ENCODE measurements around the gene APBA3.

The APBA3 gene

DNA sequence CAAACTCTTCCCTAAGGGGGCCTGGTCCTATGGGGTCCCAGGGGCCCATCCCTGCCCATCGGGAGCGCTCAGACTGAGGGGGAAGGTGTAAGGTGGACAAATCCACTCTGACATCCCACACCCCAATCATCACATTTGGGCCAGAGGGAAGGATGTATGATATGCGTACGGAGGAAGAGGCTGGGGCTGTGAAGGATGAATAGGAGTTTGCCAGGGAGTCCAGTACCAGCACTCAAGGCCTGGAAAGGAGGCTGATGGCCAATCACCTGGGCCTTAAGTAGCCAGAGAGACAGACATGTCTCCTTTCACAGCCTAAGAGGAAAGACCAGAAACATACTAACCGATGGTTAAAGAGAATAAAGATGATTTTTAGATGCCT is 38.4 kb downstream of the APBA3 start:
- TF ChIP-seq ZFP3 (CRISPR knock-in tag; IDR thresholded peaks at IDR 0.05), result peak; percentile 99
- TF ChIP-seq CSDC2 (CRISPR knock-in tag; IDR thresholded peaks at IDR 0.05), result no peak
- no peak for ATAC-seq

DNA sequence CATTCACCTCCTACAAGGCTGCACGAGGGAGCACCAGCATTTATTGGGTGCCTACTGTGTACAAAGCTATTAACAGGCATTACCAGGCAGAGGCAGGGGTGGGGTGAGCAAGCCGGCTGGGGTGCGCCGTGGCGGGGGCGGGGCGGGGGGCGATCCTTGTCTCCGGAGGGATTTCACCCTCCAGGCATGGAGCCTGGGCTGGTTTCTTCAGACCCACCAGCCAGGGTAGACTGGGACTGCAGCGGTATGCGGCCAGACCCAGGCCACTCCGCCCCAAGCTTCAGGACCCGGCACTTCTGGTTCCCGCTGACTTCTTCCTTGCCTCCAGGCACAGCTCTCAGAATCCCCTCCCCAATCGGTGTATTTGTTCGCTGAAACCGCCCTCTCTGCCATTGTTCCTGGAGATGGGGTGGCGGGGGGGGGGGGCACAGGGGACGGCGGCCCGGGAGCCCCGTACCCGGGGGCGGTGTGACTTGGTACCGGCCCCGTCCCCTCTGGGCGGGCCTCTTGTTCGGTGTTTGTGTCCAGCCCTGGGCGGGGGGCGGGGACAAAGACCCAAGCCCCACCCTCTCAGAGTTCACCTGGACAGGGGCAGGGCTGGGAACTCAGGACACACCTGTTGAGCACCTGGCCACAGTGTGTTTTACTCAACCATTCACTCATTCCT is 38.9 kb downstream of the APBA3 start:
- no peak for TF ChIP-seq PPARA (CRISPR knock-in tag; IDR thresholded peaks at IDR 0.05; ENCODE audit: borderline replicate concordance)
- TF ChIP-seq, protein P1, sequence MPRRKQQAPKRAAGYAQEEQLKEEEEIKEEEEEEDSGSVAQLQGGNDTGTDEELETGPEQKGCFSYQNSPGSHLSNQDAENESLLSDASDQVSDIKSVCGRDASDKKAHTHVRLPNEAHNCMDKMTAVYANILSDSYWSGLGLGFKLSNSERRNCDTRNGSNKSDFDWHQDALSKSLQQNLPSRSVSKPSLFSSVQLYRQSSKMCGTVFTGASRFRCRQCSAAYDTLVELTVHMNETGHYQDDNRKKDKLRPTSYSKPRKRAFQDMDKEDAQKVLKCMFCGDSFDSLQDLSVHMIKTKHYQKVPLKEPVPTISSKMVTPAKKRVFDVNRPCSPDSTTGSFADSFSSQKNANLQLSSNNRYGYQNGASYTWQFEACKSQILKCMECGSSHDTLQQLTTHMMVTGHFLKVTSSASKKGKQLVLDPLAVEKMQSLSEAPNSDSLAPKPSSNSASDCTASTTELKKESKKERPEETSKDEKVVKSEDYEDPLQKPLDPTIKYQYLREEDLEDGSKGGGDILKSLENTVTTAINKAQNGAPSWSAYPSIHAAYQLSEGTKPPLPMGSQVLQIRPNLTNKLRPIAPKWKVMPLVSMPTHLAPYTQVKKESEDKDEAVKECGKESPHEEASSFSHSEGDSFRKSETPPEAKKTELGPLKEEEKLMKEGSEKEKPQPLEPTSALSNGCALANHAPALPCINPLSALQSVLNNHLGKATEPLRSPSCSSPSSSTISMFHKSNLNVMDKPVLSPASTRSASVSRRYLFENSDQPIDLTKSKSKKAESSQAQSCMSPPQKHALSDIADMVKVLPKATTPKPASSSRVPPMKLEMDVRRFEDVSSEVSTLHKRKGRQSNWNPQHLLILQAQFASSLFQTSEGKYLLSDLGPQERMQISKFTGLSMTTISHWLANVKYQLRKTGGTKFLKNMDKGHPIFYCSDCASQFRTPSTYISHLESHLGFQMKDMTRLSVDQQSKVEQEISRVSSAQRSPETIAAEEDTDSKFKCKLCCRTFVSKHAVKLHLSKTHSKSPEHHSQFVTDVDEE (CRISPR knock-in tag; IDR thresholded peaks at IDR 0.05), result no peak
- no peak for TF ChIP-seq RARB (CRISPR knock-in tag; IDR thresholded peaks at IDR 0.05)
- no peak for TF ChIP-seq ARNTL (CRISPR knock-in tag; IDR thresholded peaks at IDR 0.05; ENCODE audit: borderline replicate concordance, low read depth)
- TF ChIP-seq PATZ1 (CRISPR knock-in tag; IDR thresholded peaks at IDR 0.05; ENCODE audit: borderline replicate concordance), result no peak
- TF ChIP-seq ZNF70 (CRISPR knock-in tag; IDR thresholded peaks at IDR 0.05), result no peak
- TF ChIP-seq ZFP3 (CRISPR knock-in tag; IDR thresholded peaks at IDR 0.05), result no peak
- TF ChIP-seq BACH2 (CRISPR knock-in tag; IDR thresholded peaks at IDR 0.05; ENCODE audit: borderline replicate concordance), result no peak
- TF ChIP-seq ZFP30 (CRISPR knock-in tag; IDR thresholded peaks at IDR 0.05), result no peak
- no peak for TF ChIP-seq TCF4 (CRISPR knock-in tag; IDR thresholded peaks at IDR 0.05; ENCODE audit: borderline replicate concordance)
- no peak for TF ChIP-seq ZC3H10 (CRISPR knock-in tag; IDR thresholded peaks at IDR 0.05)
- TF ChIP-seq, protein P2, sequence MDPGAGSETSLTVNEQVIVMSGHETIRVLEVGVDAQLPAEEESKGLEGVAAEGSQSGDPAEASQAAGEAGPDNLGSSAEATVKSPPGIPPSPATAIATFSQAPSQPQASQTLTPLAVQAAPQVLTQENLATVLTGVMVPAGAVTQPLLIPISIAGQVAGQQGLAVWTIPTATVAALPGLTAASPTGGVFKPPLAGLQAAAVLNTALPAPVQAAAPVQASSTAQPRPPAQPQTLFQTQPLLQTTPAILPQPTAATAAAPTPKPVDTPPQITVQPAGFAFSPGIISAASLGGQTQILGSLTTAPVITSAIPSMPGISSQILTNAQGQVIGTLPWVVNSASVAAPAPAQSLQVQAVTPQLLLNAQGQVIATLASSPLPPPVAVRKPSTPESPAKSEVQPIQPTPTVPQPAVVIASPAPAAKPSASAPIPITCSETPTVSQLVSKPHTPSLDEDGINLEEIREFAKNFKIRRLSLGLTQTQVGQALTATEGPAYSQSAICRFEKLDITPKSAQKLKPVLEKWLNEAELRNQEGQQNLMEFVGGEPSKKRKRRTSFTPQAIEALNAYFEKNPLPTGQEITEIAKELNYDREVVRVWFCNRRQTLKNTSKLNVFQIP (CRISPR knock-in tag; IDR thresholded peaks at IDR 0.05; ENCODE audit: borderline replicate concordance, low read depth), result no peak
- TF ChIP-seq CSDC2 (CRISPR knock-in tag; IDR thresholded peaks at IDR 0.05), result no peak
- TF ChIP-seq ZNF8 (CRISPR knock-in tag; IDR thresholded peaks at IDR 0.05), result no peak
- no peak for TF ChIP-seq OSR1 (CRISPR knock-in tag; IDR thresholded peaks at IDR 0.05)
- no peak for TF ChIP-seq CREB5 (CRISPR knock-in tag; IDR thresholded peaks at IDR 0.05; ENCODE audit: low read depth)
- TF ChIP-seq CSRNP3 (CRISPR knock-in tag; IDR thresholded peaks at IDR 0.05), result no peak
- no peak for TF ChIP-seq SNAI2 (CRISPR knock-in tag; IDR thresholded peaks at IDR 0.05)
- TF ChIP-seq TOX (CRISPR knock-in tag; IDR thresholded peaks at IDR 0.05; ENCODE audit: borderline replicate concordance), result no peak
- ATAC-seq, result no peak

DNA sequence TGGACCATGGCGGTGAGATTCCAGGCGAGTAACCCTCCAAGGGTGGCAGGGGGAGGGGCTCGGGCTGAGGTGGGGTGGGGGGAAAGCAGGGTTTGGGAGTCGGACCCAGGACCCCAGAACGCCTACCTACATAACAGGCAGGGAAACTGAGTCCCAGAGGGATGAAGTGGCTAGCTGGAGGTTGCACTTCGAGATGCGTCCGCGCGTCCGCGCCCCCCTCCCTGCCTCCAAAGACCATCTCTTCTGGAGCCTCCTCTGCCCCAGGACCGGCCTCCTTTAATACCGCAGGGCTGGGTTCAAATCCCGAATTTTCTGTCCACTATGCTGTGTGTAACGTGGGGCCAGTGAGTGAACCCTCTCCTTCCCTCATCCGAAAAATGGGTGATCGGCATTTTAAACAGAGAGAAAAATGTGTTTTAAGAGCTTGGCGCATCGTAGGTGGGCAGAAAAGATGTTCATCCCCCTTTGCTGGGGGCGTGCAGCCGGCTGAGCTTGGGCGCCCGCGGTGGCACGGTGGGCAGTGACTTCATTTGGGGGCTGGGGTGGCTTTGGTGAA is 39.5 kb downstream of the APBA3 start:
- no peak for ATAC-seq
- TF ChIP-seq, protein P1 (CRISPR knock-in tag; IDR thresholded peaks at IDR 0.05), result no peak
- TF ChIP-seq, protein P2 (CRISPR knock-in tag; IDR thresholded peaks at IDR 0.05; ENCODE audit: borderline replicate concordance, low read depth), result no peak
- TF ChIP-seq RARB (CRISPR knock-in tag; IDR thresholded peaks at IDR 0.05), result no peak
- no peak for TF ChIP-seq ZFP30 (CRISPR knock-in tag; IDR thresholded peaks at IDR 0.05)
- no peak for TF ChIP-seq BACH2 (CRISPR knock-in tag; IDR thresholded peaks at IDR 0.05; ENCODE audit: borderline replicate concordance)
- no peak for TF ChIP-seq CREB5 (CRISPR knock-in tag; IDR thresholded peaks at IDR 0.05; ENCODE audit: low read depth)
- no peak for TF ChIP-seq ZNF70 (CRISPR knock-in tag; IDR thresholded peaks at IDR 0.05)

Data from SK-N-SH treated with all-trans-retinoic acid at 6 μM for 48 hours (cell line).